MCF 10A (cell line): ENCODE measurements around the gene CNTNAP1. TPM values are rescaled to one million over a fixed set of nuclear protein-coding genes. Genes with fewer than 3 reads are reported as not detected.

Experiments used
- BruUV-seq: library from RNA; stranded (reverse); fragments of 400-500 nt; replicated peaks from 2 replicates; lab custom pipeline; 2021; lab: Mats Ljungman, UMichigan
- CTCF ChIA-PET: fragments of 300-600 bp; sonication (Branson Sonifier 250); formaldehyde crosslinking; extraction: SDS; loops from one replicate; lab custom pipeline; 2021; ENCODE audit warnings: antibody characterized with exemption, inconsistent platforms; lab: Yijun Ruan, JAX
- POLR2A ChIA-PET: fragments of 300-600, 350-650 bp; sonication (Branson Sonifier 250); formaldehyde crosslinking; extraction: SDS; loops from one replicate; lab custom pipeline; 2020; ENCODE audit warnings: antibody characterized with exemption, inconsistent platforms; lab: Yijun Ruan, JAX
- DNase-seq: peaks from one replicate; pipeline ENCODE4 v3.0.0-alpha.2; 2018; ENCODE audit not compliant: unreplicated experiment
- H3K27ac Mint-ChIP-seq: one replicate; pipeline ENCODE4 v1.8.0; 2022; ENCODE audit warnings: mild to moderate bottlenecking, low read depth, mixed read lengths; ENCODE audit not compliant: unreplicated experiment
- H3K27me3 Mint-ChIP-seq: one replicate; pipeline ENCODE4 v1.8.0; 2022; ENCODE audit warnings: mixed read lengths; ENCODE audit not compliant: insufficient read depth, unreplicated experiment
- H3K36me3 Mint-ChIP-seq: one replicate; pipeline ENCODE4 v1.8.0; 2022; ENCODE audit warnings: mild to moderate bottlenecking, moderate library complexity, mixed read lengths; ENCODE audit not compliant: insufficient read depth, unreplicated experiment
- H3K4me1 Mint-ChIP-seq: one replicate; pipeline ENCODE4 v1.8.0; 2022; ENCODE audit warnings: mixed read lengths; ENCODE audit not compliant: insufficient read depth, unreplicated experiment
- H3K4me3 Mint-ChIP-seq: one replicate; pipeline ENCODE4 v1.8.0; 2022; ENCODE audit warnings: mild to moderate bottlenecking, moderate library complexity, mixed read lengths; ENCODE audit not compliant: unreplicated experiment
- H3K9me3 Mint-ChIP-seq: one replicate; pipeline ENCODE4 v1.8.0; 2022; ENCODE audit warnings: mixed read lengths; ENCODE audit not compliant: unreplicated experiment
- CTCF ChIP-seq: fragments of 200-600 bp; IDR thresholded peaks from one replicate; pipeline ENCODE4 v1.8.0; 2022; ENCODE audit warnings: antibody characterized with exemption, mild to moderate bottlenecking; ENCODE audit not compliant: unreplicated experiment
- intact Hi-C: fragments of 100-400 bp; cut with micrococcal nuclease; formaldehyde crosslinking; loops from 2 replicates; pipeline ENCODE4 v1.14.1; 2022
- total RNA-seq: library from RNA; stranded (reverse); gene quantifications from 2 replicates; pipeline ENCODE4 v1.2.3, GENCODE V29; 2022

The CNTNAP1 gene
- total RNA-seq, 1 experiment from 2014 or later: 1.2 TPM

GRCh38 chr17:42653179-42654124 is 28.9 kb upstream of the CNTNAP1 start:
- Mint-ChIP-seq H3K27me3 (no peaks in the 10 kb centered on the region), H3K9me3 (no peaks in the 10 kb centered on the region), H3K4me3 (no peak overlapping the region), H3K27ac (no peak overlapping the region), H3K36me3 (no peaks in the 10 kb centered on the region), H3K4me1 (no peaks in the 10 kb centered on the region)
- TF ChIP-seq CTCF: no peak
- POLR2A ChIA-PET: no interaction called here
- BruUV-seq: no TSS peak
- no peak for DNase-seq
- CTCF ChIA-PET: interaction anchor here (0.6 kb wide), 1 partner anchor 42 kb away, joined by 3 read pairs; no protein-coding TSS in a partner anchor
- intact Hi-C loops: no loop called here

GRCh38 chr17:42655528-42655927 is 26.8 kb upstream of the CNTNAP1 start:
- Mint-ChIP-seq H3K4me1 (peaks cover 11% of the 10 kb centered on the region), H3K27ac (peak overlapping the region; percentile 44), H3K9me3 (no peaks in the 10 kb centered on the region), H3K4me3 (no peak overlapping the region), H3K36me3 (peaks cover 6% of the 10 kb centered on the region), H3K27me3 (no peaks in the 10 kb centered on the region)
- no peak for TF ChIP-seq CTCF
- no TSS peak for BruUV-seq
- ChIA-PET POLR2A (interaction anchor here (0.8 kb wide), 1 partner anchor 19 kb away, joined by 3 read pairs; no protein-coding TSS in a partner anchor), CTCF (no interaction called here)
- intact Hi-C loops: no loop called here
- no peak for DNase-seq

GRCh38 chr17:42657824-42658588 is 24.3 kb upstream of the CNTNAP1 start:
- Mint-ChIP-seq H3K36me3 (peaks cover 19% of the 10 kb centered on the region), H3K9me3 (no peaks in the 10 kb centered on the region), H3K27me3 (no peaks in the 10 kb centered on the region), H3K4me1 (peaks cover 16% of the 10 kb centered on the region), H3K27ac (no peak overlapping the region), H3K4me3 (peak overlapping the region; percentile 88)
- POLR2A ChIA-PET: interaction anchor here (1.7 to 5.4 kb wide), 5 partner anchors 10 to 49 kb away, joined by 8 to 58 read pairs (median 25); partner anchors contain the start of genes PLEKHH3, RETREG3 and TUBG1
- TF ChIP-seq CTCF: no peak
- no TSS peak for BruUV-seq
- CTCF ChIA-PET: interaction anchor here (0.9 to 1.1 kb wide), 2 partner anchors 38 to 49 kb away, joined by 3 to 5 read pairs; no protein-coding TSS in a partner anchor
- DNase-seq: no peak
- intact Hi-C loops: no loop called here
